HG02885 (cell line): ENCODE results near the gene PCDHA5.
"Not testable (repeated sequence)": the region's sequence is repeated elsewhere in the genome, so short reads cannot be mapped to it uniquely, and the experiment has no call there.

Experiments used
- ATAC-seq: cut with Tn5 transposase; IDR thresholded peaks from one replicate; pipeline ENCODE4 v1.9.1; 2021; ENCODE audit warnings: mild to moderate bottlenecking; ENCODE audit not compliant: unreplicated experiment, poor library complexity

Gene PCDHA5

GRCh38 chr5:140822281-140822629 is 842 bp downstream of the PCDHA5 start:
- no peak for ATAC-seq

DNA sequence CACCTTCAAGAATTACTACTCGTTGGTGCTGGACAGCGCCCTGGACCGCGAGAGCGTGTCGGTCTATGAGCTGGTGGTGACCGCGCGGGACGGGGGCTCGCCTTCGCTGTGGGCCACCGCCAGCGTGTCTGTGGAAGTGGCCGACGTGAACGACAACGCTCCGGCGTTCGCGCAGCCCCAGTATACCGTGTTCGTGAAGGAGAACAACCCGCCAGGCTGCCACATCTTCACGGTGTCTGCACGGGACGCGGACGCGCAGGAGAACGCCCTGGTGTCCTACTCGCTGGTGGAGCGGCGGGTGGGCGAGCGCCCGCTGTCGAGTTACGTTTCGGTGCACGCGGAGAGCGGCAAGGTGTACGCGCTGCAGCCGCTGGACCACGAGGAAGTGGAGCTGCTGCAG is 1.6 kb downstream of the PCDHA5 start:
- not testable (repeated sequence) for ATAC-seq

DNA sequence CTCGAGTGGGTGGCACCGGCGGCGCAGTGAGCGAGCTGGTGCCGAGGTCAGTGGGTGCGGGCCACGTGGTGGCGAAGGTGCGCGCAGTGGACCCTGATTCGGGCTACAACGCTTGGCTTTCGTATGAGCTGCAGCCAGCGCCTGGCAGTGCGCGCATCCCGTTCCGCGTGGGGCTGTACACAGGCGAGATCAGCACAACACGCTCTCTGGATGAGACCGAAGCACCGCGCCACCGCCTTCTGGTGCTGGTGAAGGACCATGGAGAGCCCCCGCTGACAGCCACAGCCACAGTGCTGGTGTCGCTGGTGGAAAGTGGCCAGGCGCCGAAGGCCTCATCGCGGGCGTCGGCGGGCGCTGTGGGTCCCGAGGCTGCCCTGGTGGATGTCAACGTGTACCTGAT is 2.1 kb downstream of the PCDHA5 start:
- no peak for ATAC-seq

DNA sequence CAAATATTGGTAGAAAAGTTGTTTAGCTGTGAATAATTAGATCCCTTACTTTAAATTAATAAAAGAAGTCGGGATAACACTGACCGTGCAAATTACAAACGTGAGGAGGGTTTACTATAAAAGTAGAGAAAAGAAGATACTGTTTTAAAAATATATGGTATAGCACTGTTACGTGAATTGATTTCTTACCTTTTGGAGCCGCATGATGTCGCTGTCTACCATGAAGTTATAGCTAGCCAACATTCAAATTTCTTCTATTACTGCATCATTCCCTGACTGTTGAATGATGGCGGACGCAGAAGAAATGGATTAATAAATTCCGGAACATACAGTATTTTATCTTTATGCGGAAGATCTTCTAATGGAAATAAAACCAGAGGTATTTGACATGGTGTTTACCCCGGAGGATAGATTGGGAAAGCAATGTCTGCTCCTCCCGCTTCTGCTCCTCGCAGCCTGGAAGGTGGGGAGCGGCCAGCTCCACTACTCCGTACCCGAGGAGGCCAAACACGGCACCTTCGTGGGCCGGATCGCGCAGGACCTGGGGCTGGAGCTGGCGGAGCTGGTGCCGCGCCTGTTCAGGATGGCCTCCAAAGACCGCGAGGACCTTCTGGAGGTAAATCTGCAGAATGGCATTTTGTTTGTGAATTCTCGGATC is 6.4 kb downstream of the PCDHA5 start, which contains the start of gene PCDHA6:
Gene PCDHA6 (plus strand): TSS at position 257 of the 658 bp plus-strand sequence. CDS start 132 bp downstream, at position 389.
- ATAC-seq, result no peak

DNA sequence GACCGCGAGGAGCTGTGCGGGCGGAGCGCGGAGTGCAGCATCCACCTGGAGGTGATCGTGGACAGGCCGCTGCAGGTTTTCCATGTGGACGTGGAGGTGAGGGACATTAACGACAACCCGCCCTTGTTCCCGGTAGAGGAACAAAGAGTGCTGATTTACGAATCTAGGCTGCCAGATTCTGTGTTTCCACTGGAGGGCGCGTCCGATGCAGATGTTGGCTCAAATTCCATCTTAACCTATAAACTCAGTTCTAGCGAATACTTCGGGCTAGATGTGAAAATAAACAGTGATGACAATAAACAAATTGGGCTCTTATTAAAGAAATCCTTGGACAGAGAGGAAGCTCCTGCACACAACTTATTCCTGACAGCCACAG is 6.9 kb downstream of the PCDHA5 start:
- no peak for ATAC-seq

- not testable (repeated sequence) for ATAC-seq
Observed at GRCh38 chr5:140829511-140830501, 8.4 kb downstream of the PCDHA5 start.

DNA sequence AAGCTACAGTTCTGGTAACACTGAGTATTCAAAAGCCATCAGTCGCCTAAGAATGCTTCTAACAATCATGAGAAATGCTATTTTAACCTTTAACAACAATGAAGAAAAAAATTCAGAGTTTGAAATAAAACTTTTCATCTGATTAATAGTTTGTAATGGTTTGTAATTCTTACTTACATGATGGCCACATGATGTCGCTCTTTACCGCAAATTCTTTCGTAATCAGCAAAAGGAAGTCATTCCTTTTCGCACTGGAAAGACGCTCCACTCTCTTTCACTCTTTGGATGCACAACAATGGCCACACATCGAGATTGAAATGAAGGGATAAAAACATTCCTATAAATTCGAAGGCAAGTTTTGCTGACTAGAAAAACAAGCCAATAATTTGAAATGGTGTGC is 12.6 kb downstream of the PCDHA5 start, which contains the start of gene PCDHA7:
Gene PCDHA7 (plus strand): TSS at position 277 of the 400 bp plus-strand sequence. CDS start 115 bp downstream, at position 392.
- ATAC-seq, result no peak

DNA sequence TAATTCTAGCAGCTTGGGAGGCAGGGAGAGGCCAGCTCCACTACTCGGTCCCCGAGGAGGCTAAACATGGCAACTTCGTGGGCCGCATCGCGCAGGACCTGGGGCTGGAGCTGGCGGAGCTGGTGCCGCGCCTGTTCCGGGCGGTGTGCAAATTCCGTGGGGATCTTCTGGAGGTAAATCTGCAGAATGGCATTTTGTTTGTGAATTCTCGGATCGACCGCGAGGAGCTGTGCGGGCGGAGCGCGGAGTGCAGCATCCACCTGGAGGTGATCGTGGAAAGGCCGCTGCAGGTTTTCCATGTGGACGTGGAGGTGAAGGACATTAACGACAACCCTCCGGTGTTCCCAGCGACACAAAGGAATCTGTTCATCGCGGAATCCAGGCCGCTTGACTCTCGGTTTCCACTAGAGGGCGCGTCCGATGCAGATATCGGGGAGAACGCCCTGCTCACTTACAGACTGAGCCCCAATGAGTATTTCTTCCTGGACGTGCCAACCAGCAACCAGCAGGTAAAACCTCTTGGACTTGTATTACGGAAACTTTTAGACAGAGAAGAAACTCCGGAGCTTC is 13.1 kb downstream of the PCDHA5 start:
- ATAC-seq, result not testable (repeated sequence)

- no peak for ATAC-seq
Observed at GRCh38 chr5:140835622-140836510, 14.5 kb downstream of the PCDHA5 start.

DNA sequence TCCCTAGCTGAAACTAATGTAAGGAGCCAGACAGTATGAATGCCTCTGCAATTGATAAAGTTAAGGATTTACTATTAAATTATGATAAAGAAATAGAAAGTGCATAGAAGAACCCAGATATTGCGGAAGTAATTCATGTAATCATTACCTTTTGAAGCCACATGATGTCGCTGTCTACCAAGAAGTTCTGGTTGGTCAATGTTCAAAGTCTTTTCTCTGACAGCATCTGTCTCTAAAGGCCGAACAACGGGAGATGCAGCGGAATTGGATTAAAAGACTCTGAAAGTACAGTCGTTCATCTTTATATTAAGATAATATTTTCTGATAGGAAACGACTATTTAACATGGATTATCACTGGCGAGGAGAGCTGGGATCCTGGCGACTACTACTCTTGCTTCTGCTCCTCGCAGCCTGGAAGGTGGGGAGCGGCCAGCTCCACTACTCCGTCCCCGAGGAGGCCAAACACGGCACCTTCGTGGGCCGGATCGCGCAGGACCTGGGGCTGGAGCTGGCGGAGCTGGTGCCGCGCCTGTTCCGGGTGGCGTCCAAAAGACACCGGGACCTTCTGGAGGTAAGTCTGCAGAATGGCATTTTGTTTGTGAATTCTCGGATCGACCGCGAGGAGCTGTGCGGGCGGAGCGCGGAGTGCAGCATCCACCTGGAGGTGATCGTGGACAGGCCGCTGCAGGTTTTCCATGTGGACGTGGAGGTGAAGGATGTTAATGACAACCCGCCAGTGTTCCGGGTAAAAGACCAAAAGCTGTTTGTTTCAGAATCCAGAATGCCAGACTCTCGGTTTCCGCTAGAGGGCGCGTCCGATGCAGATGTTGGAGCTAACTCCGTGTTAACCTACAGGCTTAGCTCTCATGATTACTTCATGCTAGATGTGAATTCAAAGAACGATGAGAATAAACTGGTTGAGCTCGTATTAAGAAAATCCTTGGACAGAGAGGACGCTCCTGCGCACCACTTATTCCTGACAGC is 19.9 kb downstream of the PCDHA5 start, which contains the start of gene PCDHA8:
Gene PCDHA8 (plus strand): TSS at position 210 of the 985 bp plus-strand sequence. CDS start 135 bp downstream, at position 345.
- no peak for ATAC-seq

DNA sequence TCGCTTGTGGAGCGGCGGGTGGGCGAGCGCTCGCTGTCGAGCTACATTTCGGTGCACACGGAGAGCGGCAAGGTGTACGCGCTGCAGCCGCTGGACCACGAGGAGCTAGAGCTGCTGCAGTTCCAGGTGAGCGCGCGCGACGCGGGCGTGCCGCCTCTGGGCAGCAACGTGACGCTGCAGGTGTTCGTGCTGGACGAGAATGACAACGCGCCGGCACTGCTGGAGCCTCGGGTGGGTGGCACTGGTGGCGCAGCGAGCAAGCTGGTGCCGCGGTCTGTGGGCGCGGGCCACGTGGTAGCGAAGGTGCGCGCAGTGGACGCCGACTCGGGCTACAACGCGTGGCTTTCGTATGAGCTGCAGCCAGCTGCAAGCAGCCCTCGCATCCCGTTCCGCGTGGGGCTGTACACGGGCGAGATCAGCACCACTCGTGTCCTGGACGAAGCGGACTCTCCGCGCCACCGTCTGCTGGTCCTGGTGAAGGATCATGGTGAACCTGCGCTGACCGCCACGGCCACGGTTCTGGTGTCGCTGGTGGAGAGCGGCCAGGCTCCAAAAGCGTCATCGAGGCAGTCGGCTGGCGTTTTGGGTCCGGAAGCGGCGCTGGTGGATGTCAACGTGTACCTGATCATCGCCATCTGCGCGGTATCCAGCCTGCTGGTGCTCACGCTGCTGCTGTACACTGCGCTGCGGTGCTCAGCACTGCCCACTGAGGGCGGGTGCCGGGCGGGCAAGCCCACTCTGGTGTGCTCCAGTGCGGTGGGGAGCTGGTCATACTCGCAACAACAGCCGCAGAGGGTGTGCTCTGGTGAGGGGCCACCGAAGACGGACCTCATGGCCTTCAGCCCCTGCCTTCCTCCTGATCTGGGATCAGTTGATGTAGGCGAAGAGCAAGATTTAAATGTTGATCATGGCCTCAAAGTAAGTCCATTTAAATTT is 21.7 kb downstream of the PCDHA5 start:
- no peak for ATAC-seq

DNA sequence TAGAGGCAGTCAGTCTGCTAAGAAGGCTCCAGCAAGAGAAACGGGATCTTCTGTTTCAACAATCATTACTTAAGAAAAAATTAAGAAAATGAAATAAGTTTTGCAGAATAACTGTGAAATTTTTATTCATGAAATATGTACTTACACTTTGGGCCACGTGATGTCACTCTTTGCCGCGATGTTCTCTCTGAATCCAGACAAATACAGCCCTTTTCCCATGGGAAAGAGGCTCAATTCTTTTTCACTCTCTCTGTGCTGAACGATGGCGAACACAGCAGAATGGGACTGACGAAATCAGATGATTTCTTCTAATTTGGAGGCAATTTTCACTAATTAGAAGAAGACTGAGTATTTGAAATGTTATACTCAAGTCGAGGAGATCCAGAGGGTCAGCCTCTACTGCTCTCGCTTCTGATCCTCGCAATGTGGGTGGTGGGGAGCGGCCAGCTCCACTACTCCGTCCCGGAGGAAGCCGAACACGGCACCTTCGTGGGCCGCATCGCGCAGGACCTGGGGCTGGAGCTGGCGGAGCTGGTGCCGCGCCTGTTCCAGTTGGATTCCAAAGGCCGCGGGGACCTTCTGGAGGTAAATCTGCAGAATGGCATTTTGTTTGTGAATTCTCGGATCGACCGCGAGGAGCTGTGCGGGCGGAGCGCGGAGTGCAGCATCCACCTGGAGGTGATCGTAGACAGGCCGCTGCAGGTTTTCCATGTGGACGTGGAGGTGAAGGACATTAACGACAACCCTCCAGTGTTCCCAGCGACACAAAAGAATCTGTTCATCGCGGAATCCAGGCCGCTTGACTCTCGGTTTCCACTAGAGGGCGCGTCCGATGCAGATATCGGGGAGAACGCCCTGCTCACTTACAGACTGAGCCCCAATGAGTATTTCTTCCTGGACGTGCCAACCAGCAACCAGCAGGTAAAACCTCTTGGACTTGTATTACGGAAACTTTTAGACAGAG is 27.0 kb downstream of the PCDHA5 start, which contains the start of gene PCDHA9:
Gene PCDHA9 (plus strand): TSS at position 244 of the 964 bp plus-strand sequence. CDS start 114 bp downstream, at position 358.
- ATAC-seq, result not testable (repeated sequence)

DNA sequence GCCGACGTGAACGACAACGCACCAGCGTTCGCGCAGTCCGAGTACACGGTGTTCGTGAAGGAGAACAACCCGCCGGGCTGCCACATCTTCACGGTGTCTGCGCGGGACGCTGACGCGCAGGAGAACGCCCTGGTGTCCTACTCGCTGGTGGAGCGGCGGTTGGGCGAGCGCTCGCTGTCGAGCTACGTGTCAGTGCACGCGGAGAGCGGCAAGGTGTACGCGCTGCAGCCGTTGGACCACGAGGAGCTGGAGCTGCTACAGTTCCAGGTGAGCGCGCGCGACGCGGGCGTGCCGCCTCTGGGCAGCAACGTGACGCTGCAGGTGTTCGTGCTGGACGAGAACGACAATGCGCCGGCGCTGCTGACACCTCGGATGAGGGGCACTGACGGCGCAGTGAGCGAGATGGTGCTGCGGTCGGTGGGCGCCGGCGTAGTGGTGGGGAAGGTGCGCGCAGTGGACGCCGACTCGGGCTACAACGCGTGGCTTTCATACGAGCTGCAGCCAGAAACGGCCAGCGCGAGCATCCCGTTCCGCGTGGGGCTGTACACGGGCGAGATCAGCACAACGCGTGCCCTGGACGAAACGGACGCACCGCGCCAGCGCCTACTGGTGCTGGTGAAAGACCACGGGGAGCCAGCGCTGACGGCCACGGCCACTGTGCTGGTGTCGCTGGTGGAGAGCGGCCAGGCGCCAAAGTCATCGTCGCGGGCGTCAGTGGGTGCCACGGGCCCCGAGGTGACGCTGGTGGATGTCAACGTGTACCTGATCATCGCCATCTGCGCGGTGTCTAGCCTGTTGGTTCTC is 28.6 kb downstream of the PCDHA5 start:
- not testable (repeated sequence) for ATAC-seq

DNA sequence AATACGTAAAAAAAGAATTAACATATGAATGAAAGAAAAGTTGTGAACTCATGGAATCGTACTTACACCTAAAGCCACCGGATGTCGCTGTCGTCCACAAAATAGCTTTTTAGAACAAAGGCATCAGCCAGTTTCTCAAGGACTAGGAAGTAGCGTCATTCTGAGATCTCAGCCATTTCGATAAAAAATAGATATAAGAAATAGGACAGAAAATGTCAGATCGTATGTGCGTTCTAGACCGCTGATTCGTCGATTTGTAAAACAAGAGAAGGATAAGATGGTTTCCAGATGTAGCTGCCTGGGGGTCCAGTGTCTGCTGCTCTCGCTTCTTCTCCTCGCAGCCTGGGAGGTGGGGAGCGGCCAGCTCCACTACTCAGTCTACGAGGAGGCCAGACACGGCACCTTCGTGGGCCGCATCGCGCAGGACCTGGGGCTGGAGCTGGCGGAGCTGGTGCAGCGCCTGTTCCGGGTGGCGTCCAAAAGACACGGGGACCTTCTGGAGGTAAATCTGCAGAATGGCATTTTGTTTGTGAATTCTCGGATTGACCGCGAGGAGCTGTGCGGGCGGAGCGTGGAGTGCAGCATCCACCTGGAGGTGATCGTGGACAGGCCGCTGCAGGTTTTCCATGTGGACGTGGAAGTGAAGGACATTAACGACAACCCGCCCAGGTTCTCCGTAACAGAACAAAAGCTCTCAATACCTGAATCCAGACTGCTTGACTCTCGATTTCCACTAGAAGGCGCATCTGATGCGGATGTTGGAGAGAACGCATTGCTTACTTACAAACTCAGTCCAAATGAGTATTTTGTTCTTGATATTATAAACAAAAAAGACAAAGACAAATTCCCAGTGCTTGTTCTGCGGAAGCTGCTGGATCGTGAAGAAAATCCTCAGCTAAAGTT is 34.6 kb downstream of the PCDHA5 start, which contains the start of gene PCDHA10:
Gene PCDHA10 (plus strand): TSS at position 126 of the 903 bp plus-strand sequence. CDS start 152 bp downstream, at position 278.
- ATAC-seq, result no peak
